ENCODE measurements around the gene IGFN1. TPM values are rescaled to one million over a fixed set of nuclear protein-coding genes. Genes with fewer than 3 reads are reported as not detected.

The IGFN1 gene
- total and polyA plus RNA-seq, 4 donors: 0.03 to 0.14 (median 0.08) TPM; not detected in 1

- H3K27me3 ChIP-seq (ENCODE audit: control insufficient read depth in 4 of 4, insufficient read depth in 4 of 4, low read length in 3 of 4): no peaks in the 10 kb centered on the region
- DNase-seq (ENCODE audit: low spot score): peak; percentile 70
- H3K9ac ChIP-seq (ENCODE audit: low read depth in 1 of 2, low read length in 2 of 2): peak overlapping the region; percentile 95 to 98
- H3K36me3 ChIP-seq (ENCODE audit: control insufficient read depth in 4 of 4, insufficient read depth in 3 of 4, low read depth in 1 of 4, low read length in 3 of 4): no peaks in the 10 kb centered on the region
- TF ChIP-seq FOXA1 (IDR thresholded peaks at IDR 0.05): no peak
- TF ChIP-seq REST (IDR thresholded peaks at IDR 0.05): peak; percentile 9
- TF ChIP-seq ATF3 (IDR thresholded peaks at IDR 0.05): no peak
- TF ChIP-seq HNF4A (conservative IDR thresholded peaks at IDR 0.05): no peak
- TF ChIP-seq JUND (IDR thresholded peaks at IDR 0.05): peak in 1 of 2 donors; percentile 65
- TF ChIP-seq RXRA (IDR thresholded peaks at IDR 0.05): peak in 1 of 2 donors; percentile 33
- peak; percentile 65 for TF ChIP-seq TAF1 (conservative IDR thresholded peaks at IDR 0.05)
- TF ChIP-seq, protein P1, sequence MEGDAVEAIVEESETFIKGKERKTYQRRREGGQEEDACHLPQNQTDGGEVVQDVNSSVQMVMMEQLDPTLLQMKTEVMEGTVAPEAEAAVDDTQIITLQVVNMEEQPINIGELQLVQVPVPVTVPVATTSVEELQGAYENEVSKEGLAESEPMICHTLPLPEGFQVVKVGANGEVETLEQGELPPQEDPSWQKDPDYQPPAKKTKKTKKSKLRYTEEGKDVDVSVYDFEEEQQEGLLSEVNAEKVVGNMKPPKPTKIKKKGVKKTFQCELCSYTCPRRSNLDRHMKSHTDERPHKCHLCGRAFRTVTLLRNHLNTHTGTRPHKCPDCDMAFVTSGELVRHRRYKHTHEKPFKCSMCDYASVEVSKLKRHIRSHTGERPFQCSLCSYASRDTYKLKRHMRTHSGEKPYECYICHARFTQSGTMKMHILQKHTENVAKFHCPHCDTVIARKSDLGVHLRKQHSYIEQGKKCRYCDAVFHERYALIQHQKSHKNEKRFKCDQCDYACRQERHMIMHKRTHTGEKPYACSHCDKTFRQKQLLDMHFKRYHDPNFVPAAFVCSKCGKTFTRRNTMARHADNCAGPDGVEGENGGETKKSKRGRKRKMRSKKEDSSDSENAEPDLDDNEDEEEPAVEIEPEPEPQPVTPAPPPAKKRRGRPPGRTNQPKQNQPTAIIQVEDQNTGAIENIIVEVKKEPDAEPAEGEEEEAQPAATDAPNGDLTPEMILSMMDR (IDR thresholded peaks at IDR 0.05; ENCODE audit: low read depth, low read length, missing input control): peak; percentile 0
- TF ChIP-seq NR2F2 (IDR thresholded peaks at IDR 0.05): no peak
- TF ChIP-seq GABPA (IDR thresholded peaks at IDR 0.05 in 1 of 2, conservative IDR thresholded peaks at IDR 0.05 in 1 of 2): no peak
- no peak for TF ChIP-seq FOXA2 (IDR thresholded peaks at IDR 0.05)
- no peak for TF ChIP-seq MAX (IDR thresholded peaks at IDR 0.05)
- no peak for TF ChIP-seq RAD21 (IDR thresholded peaks at IDR 0.05)
- no peak for TF ChIP-seq YY1 (IDR thresholded peaks at IDR 0.05)
- WGBS: 7% methylated on average over 48 of the region's 48 CpGs
- H3K4me3 ChIP-seq (ENCODE audit: low read depth in 1 of 3, low read length in 3 of 3): peak overlapping the region; percentile 51 to 74 (median 61)
- H3K4me1 ChIP-seq (ENCODE audit: control insufficient read depth in 4 of 4, insufficient read depth in 4 of 4, low read length in 3 of 4): peaks cover 6 to 25% (median 19%) of the 10 kb centered on the region in 4 donors
- peak overlapping the region; percentile 97 to 100 for H3K27ac ChIP-seq (ENCODE audit: low read depth in 1 of 2, low read length in 2 of 2)
- no peaks in the 10 kb centered on the region for H3K9me3 ChIP-seq (ENCODE audit: control insufficient read depth in 4 of 4, low read length in 3 of 4)
Observed at GRCh38 chr1:201171063-201172036, 19.3 kb upstream of the IGFN1 start.

GRCh38 chr1:201172326-201172725 lies 18.3 kb upstream of the IGFN1 start:
- H3K27ac ChIP-seq (ENCODE audit: low read depth in 1 of 2, low read length in 2 of 2): no peak overlapping the region

More at GRCh38 chr1:201172326-201172725, 18.3 kb upstream of the IGFN1 start:
- no peak for TF ChIP-seq SP1 (IDR thresholded peaks at IDR 0.05)
- TF ChIP-seq JUND (IDR thresholded peaks at IDR 0.05): no peak
- no peak for TF ChIP-seq NR2F2 (IDR thresholded peaks at IDR 0.05)
- TF ChIP-seq ZBTB33 (IDR thresholded peaks at IDR 0.05): no peak
- no peak for TF ChIP-seq ATF3 (IDR thresholded peaks at IDR 0.05)
- no peak for TF ChIP-seq MAX (IDR thresholded peaks at IDR 0.05)
- no peak for TF ChIP-seq HNF4G (IDR thresholded peaks at IDR 0.05)
- TF ChIP-seq TAF1 (conservative IDR thresholded peaks at IDR 0.05): no peak
- no peak for TF ChIP-seq EGR1 (IDR thresholded peaks at IDR 0.05; ENCODE audit: low read depth in 2 of 2)
- TF ChIP-seq, protein P1 (IDR thresholded peaks at IDR 0.05; ENCODE audit: low read depth, low read length, missing input control): no peak
- TF ChIP-seq GABPA (IDR thresholded peaks at IDR 0.05 in 1 of 2, conservative IDR thresholded peaks at IDR 0.05 in 1 of 2): no peak
- TF ChIP-seq HNF4A (conservative IDR thresholded peaks at IDR 0.05): no peak
- TF ChIP-seq FOXA2 (IDR thresholded peaks at IDR 0.05): no peak
- DNase-seq (ENCODE audit: low spot score): no peak
- Histone ChIP-seq H3K9me3 (ENCODE audit: control insufficient read depth in 4 of 4, low read length in 3 of 4) (no peaks in the 10 kb centered on the region), H3K36me3 (ENCODE audit: control insufficient read depth in 4 of 4, insufficient read depth in 3 of 4, low read depth in 1 of 4, low read length in 3 of 4) (no peaks in the 10 kb centered on the region), H3K27me3 (ENCODE audit: control insufficient read depth in 4 of 4, insufficient read depth in 4 of 4, low read length in 3 of 4) (no peaks in the 10 kb centered on the region), H3K9ac (ENCODE audit: low read depth in 1 of 2, low read length in 2 of 2) (no peak overlapping the region), H3K4me3 (ENCODE audit: low read depth in 1 of 3, low read length in 3 of 3) (no peak overlapping the region), H3K4me1 (ENCODE audit: control insufficient read depth in 4 of 4, insufficient read depth in 4 of 4, low read length in 3 of 4) (peaks cover 6 to 25% (median 19%) of the 10 kb centered on the region in 4 donors)
- 92% methylated on average over 4 of the region's 4 CpGs for WGBS
